Heart right ventricle (tissue), 16 donors: ENCODE data around the gene PCCA. TPM values are rescaled to one million over a fixed set of nuclear protein-coding genes. Genes with fewer than 3 reads are reported as not detected.

ENCODE experiments used
- ATAC-seq, 8 donors: fragments of 200-7000 bp; cut with Tn5 transposase; one replicate each; pipeline ENCODE4 v1.9.1; 2020; ENCODE audit warnings: mild to moderate bottlenecking in 8 of 8, moderate library complexity in 8 of 8, moderate number of reproducible peaks in 1 of 8
- DNase-seq, 2 donors: peaks; one replicate each; pipeline ENCODE4 v3.0.0-alpha.2; 2020
- H3K27ac ChIP-seq, 10 donors: fragments of 200-600 bp; sonication (generic) in 2 of 10; one replicate each; pipeline versions ENCODE4 v1.5.0 to v1.8.0; 2020 to 2022; ENCODE audit warnings: mild to moderate bottlenecking in 3 of 10
- H3K27me3 ChIP-seq, 7 donors: fragments of 200-600 bp; one replicate each; pipeline ENCODE4 v1.8.0; 2021 to 2022; ENCODE audit warnings: mild to moderate bottlenecking in 2 of 7
- H3K36me3 ChIP-seq, 9 donors: fragments of 200-600 bp; sonication (generic) in 1 of 9; one replicate each; pipeline versions ENCODE4 v1.5.0 to v1.8.0; 2020 to 2022; ENCODE audit warnings: mild to moderate bottlenecking in 2 of 9
- H3K4me1 ChIP-seq, 9 donors: fragments of 200-600 bp; sonication (generic) in 1 of 9; one replicate each; pipeline versions ENCODE4 v1.5.0 to v1.8.0; 2020 to 2022; ENCODE audit warnings: mild to moderate bottlenecking in 4 of 9
- H3K4me3 ChIP-seq, 10 donors: fragments of 200-600 bp; sonication (generic) in 2 of 10; one replicate each; pipeline versions ENCODE4 v1.5.0 to v1.8.0; 2020 to 2022; ENCODE audit warnings: mild to moderate bottlenecking in 7 of 10, moderate library complexity in 2 of 10
- H3K9me3 ChIP-seq, 11 donors: fragments of 200-600 bp in 10 of 11; sonication (generic) in 2 of 11; one replicate each; pipeline versions ENCODE4 v1.5.0 to v1.8.0; 2013 to 2022; ENCODE audit warnings: mild to moderate bottlenecking in 2 of 11, control low read depth in 1 of 11, moderate library complexity in 1 of 11
- CTCF ChIP-seq, 9 donors: fragments of 200-600 bp; sonication (generic) in 2 of 9; IDR thresholded peaks; one replicate each; pipeline versions ENCODE4 v1.5.0 to v1.8.0; 2021 to 2022; ENCODE audit warnings: antibody characterized with exemption in 9 of 9, mild to moderate bottlenecking in 5 of 9, moderate library complexity in 1 of 9
- WGBS, 2 donors: extraction: QIAGEN DNeasy Blood & Tissue Kit; methylation state at CpG; one replicate each; pipeline ENCODE4 v1.1.7; 2013; ENCODE audit warnings: inconsistent platforms in 1 of 2; 5-methylcytosine and 5-hydroxymethylcytosine counted together
- intact Hi-C, 10 donors: fragments of 100-400 bp; cut with DNase I; formaldehyde crosslinking; loops; one replicate each; pipeline versions ENCODE4 v1.11.1 to v1.14.2; 2022
- polyA plus RNA-seq, 2 donors: library from polyadenylated mRNA; stranded (reverse); fragments of 200-250 nt; gene quantifications; one replicate each; pipeline ENCODE4 v1.2.3, GENCODE V29; 2013
- total RNA-seq, 10 donors: library from RNA; stranded (reverse); fragmentation: NEBNext Ultra II Directional in 3 of 10; extraction: Animal tissue kit (Norgen Biotek cat#: 25700) in 3 of 10; gene quantifications; one replicate each; pipeline versions ENCODE4 v1.2.1 to v1.2.4, GENCODE V29; 2021 to 2023
- donor health status: Arrhythmogenic right ventricular cardiomyopathy.
- donor health status: ischemic (EF 13 %, LVEDD 7.1; RV severe dilation, severe dysfunction).
- donor health status: healthy with polysubstance abuse.
- donor health status: DM: no; HTN: yes; CAD: no.
- donor health status: DM: no; HTN: no; CAD: no.
- donor health status: ischemic (EF 25% LVEDD 6.9; RV normal size, moderate dysfunction).
- donor health status: ischemic (EF 25% LVEDD 5.7; RV mildly dilated, moderate dysfunction).
- donor health status: healthy.
- donor health status: DM: yes; HTN: yes; CAD: no.
- donor health status: Ischemic cardiomyopathy.
- donor health status: ischemic (EF 35%, LVEDD 5.7; RV mildly dilated, moderate dysfunction).
- donor health status: nonischemic (EF 11% LVEDD 7.7; RV severe dilation, severe dysfunction).
- donor health status: DM: yes; HTN: yes; CAD: no.
- donor health status: PGD.
- donor health status: ischemic (EF 29% LVEDD 5.4; RV normal size, mild dysfunction).
- donor health status: nonischemic (EF 23%, LVEDD 6.1; RV moderate dilation, normal function).

Gene PCCA
- total and polyA plus RNA-seq, 12 donors: 21.2 to 71.9 (median 60.7) TPM

- H3K4me3 ChIP-seq: no peak overlapping the region
- no peaks in the 10 kb centered on the region for H3K27me3 ChIP-seq
- TF ChIP-seq CTCF (IDR thresholded peaks at IDR 0.05): no peak
- 80 to 85% methylated on average over 2 of the region's 2 CpGs for WGBS, 2 donors
- ATAC-seq: no peak
- peaks cover 0 to 35% (median 20%) of the 10 kb centered on the region in 9 donors for H3K4me1 ChIP-seq
- no peak overlapping the region for H3K27ac ChIP-seq
- no peaks in the 10 kb centered on the region for H3K9me3 ChIP-seq
- H3K36me3 ChIP-seq: peaks cover 0 to 29% (median 0%) of the 10 kb centered on the region in 9 donors
- intact Hi-C loops: no loop called here
- DNase-seq: no peak
Measured at GRCh38 chr13:100102042-100102441, 13.1 kb downstream of the PCCA start.

GRCh38 chr13:100106005-100106404 is 17.1 kb downstream of the PCCA start:
- peaks cover 0 to 16% (median 6%) of the 10 kb centered on the region in 9 donors for H3K4me1 ChIP-seq
- H3K27me3 ChIP-seq: no peaks in the 10 kb centered on the region
- ATAC-seq (no peak), DNase-seq (no peak)
- WGBS, 2 donors: 91 to 96% methylated on average over 2 of the region's 2 CpGs
- no peak overlapping the region for H3K27ac ChIP-seq
- TF ChIP-seq CTCF (IDR thresholded peaks at IDR 0.05): no peak
- no peak overlapping the region for H3K4me3 ChIP-seq
- no peaks in the 10 kb centered on the region for H3K9me3 ChIP-seq
- intact Hi-C loops: no loop called here
- H3K36me3 ChIP-seq: peaks cover 0 to 29% (median 0%) of the 10 kb centered on the region in 9 donors

GRCh38 chr13:100106705-100107104 is 17.8 kb downstream of the PCCA start:
- Histone ChIP-seq H3K9me3 (no peaks in the 10 kb centered on the region), H3K36me3 (peaks cover 0 to 29% (median 1%) of the 10 kb centered on the region in 9 donors), H3K27me3 (no peaks in the 10 kb centered on the region), H3K27ac (no peak overlapping the region), H3K4me1 (peaks cover 0 to 10% (median 0%) of the 10 kb centered on the region in 9 donors), H3K4me3 (no peak overlapping the region)
- intact Hi-C loops: no loop called here
- DNase-seq: no peak
- ATAC-seq: no peak
- no peak for TF ChIP-seq CTCF (IDR thresholded peaks at IDR 0.05)
- 87 to 88% methylated on average over 4 of the region's 4 CpGs for WGBS, 2 donors

- no peak for TF ChIP-seq CTCF (IDR thresholded peaks at IDR 0.05)
- Histone ChIP-seq H3K4me1 (peaks cover 0 to 3% (median 0%) of the 10 kb centered on the region in 9 donors), H3K4me3 (no peak overlapping the region), H3K36me3 (peaks cover 0 to 41% (median 12%) of the 10 kb centered on the region in 9 donors), H3K27ac (no peak overlapping the region), H3K27me3 (no peaks in the 10 kb centered on the region), H3K9me3 (no peaks in the 10 kb centered on the region)
- DNase-seq (no peak), ATAC-seq (no peak)
- 94 to 95% methylated on average over 3 of the region's 3 CpGs for WGBS, 2 donors
- intact Hi-C loops: no loop called here
Measured at GRCh38 chr13:100108913-100109507, 20.1 kb downstream of the PCCA start.
